GM10266 (cell line): Measurements from ENCODE around the gene FXYD1.
A peak's percentile ranks its signal among the peaks of the same experiment; 100 is the strongest.

Experiments used
- DNase-seq: peaks from one replicate; pipeline ENCODE4 v3.0.0; 2012; ENCODE audit errors: extremely low spot score
- CTCF ChIP-seq: IDR thresholded peaks from 2 replicates; pipeline ENCODE4 v1.5.1; 2012; ENCODE audit warnings: mild to moderate bottlenecking, low read depth; ENCODE audit not compliant: control insufficient read depth, insufficient read depth; ENCODE audit errors: missing control alignments

FXYD1 gene

DNA sequence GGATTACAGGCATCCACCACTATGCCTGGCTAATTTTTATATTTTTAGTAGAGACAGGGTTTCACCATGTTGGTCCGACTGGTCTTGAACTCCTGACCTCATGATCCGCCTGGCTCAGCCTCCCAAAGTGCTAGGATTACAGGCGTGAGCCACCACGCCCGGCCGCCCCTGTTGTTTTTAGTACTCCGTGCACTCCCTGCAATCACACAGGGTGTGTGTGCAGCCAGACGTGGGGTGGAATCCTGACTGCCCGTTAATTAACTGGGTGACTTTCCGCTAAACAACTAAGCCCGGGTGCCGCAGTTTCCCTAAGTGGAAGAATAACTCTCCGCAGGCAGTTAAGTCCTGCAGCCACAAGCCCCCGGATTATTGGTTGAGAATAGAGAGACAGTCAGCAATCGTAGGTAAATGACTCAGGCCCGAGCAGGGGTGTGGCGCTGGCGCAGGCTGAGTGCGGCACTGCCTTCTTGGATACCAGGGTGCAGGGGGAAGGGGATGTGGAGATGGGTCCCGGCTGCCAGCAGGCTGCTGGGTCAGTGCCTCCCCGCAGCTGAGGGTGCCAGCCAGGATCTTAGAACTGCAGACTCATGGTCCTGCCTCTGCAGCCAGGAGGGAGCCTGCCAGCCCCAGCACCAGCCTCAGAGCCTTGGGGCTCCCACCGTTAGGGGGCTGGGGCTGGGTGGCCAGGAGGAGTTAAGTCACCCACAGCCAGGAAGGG, 29.1 kb upstream of the FXYD1 start:
- no peak for TF ChIP-seq CTCF
- no peak for DNase-seq

- DNase-seq: no peak
- no peak for TF ChIP-seq CTCF
Measured at GRCh38 chr19:35110974-35111373, 27.6 kb upstream of the FXYD1 start.

GRCh38 chr19:35112995-35113688, 25.5 kb upstream of the FXYD1 start:
- no peak for TF ChIP-seq CTCF
- DNase-seq: no peak

GRCh38 chr19:35114353-35115176, 24.1 kb upstream of the FXYD1 start:
- peak; percentile 93 for TF ChIP-seq CTCF
- peak; percentile 86 for DNase-seq

GRCh38 chr19:35115177-35115951, 23.3 kb upstream of the FXYD1 start, which contains the start of gene FXYD3:
Gene FXYD3 (plus strand): TSS chr19:35115823. CDS start chr19:35119377, 3,554 bp downstream.
- DNase-seq: no peak
- TF ChIP-seq CTCF: no peak

DNA sequence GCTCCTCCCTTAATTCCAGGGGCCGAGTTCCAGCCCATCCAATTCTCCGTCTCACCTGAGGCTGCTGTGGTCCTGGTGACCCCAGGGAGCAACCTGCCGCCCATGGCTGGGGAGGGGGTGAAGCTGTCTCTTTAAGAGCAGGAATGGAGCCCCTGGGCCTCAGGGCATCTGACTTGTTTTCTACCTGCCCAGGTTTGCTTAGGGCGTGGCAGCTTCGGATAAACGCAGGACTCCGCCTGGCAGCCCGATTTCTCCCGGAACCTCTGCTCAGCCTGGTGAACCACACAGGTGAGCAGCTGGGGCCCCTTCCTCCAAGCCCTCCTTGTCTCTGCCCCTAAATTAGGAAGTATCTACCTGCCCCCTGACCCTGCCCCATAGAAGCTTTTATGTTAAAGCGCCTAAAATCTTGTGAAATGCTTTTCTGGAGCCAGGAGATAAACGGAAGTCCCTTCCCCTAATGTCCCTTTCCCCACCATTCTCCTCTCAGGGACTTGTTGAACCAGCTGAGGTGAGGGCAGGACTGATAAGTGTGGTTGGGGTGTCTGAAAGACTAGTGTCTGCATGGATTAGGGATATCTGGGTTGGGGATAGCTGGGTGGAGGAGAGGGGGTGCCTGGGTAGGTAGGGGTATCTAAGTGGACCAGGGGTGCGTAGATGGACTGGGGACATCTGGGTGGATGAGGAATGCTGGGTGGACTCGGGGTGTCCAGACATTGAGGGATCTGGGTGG, 22.4 kb upstream of the FXYD1 start:
- no peak for DNase-seq

More for the DNA sequence above, 22.4 kb upstream of the FXYD1 start:
- TF ChIP-seq CTCF: no peak
